ENCODE measurements around the gene TMEM11.

Gene TMEM11, protein sequence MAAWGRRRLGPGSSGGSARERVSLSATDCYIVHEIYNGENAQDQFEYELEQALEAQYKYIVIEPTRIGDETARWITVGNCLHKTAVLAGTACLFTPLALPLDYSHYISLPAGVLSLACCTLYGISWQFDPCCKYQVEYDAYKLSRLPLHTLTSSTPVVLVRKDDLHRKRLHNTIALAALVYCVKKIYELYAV

DNA sequence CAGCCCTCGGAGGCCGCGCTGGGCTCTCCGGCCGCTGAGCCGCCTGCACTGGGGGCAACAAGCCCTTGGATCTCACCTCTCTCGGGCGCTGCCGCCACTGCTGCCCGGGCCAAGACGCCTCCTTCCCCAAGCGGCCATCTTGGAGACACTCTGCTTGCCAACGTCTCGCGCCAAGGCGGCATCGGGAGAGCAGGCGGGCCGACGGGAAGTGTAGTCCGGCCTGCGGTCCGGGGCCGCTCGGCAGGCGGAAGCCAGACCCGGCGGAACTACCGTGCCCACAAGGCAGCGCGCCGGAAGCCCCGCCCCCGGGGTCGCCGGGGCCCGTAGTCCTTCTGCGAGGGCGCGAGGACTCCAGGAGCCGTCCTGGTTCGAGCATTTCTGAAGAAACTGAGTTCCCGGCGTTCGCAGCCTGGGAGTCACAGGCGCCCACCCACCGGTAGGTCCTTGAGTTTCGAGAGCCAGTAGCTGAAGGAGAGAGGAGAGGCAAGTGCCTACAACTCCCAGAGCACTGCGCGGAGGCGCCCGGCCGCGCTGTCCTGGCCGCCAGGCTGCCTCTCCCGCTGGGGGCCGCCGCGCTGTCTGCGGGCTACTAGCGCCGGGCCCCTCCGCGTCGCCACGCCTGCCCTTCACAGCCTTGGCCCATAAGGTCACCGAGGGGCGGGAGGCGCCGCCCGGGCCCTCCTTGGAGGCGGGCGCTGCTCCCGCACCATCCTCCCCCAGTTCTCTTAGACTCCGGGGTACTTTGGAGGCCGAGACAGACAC lies at the start of gene TMEM11:
Gene TMEM11 (minus strand): TSS at position 147 of the 762 bp plus-strand sequence. CDS start 9 bp downstream, at position 138.
- TF ChIP-seq, protein P1, sequence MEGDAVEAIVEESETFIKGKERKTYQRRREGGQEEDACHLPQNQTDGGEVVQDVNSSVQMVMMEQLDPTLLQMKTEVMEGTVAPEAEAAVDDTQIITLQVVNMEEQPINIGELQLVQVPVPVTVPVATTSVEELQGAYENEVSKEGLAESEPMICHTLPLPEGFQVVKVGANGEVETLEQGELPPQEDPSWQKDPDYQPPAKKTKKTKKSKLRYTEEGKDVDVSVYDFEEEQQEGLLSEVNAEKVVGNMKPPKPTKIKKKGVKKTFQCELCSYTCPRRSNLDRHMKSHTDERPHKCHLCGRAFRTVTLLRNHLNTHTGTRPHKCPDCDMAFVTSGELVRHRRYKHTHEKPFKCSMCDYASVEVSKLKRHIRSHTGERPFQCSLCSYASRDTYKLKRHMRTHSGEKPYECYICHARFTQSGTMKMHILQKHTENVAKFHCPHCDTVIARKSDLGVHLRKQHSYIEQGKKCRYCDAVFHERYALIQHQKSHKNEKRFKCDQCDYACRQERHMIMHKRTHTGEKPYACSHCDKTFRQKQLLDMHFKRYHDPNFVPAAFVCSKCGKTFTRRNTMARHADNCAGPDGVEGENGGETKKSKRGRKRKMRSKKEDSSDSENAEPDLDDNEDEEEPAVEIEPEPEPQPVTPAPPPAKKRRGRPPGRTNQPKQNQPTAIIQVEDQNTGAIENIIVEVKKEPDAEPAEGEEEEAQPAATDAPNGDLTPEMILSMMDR (IDR thresholded peaks at IDR 0.05; ENCODE audit: control insufficient read depth, extremely low read depth, insufficient read depth): 0 out of 2 replicates have a peak, but pooled peaks have one; percentile 5
- peak within 1 kb of the TSS; percentile 90 for H3K4me3 ChIP-seq (ENCODE audit: low read depth, low read length)
- DNase-seq (ENCODE audit: low read depth): peak; percentile 89

DNA sequence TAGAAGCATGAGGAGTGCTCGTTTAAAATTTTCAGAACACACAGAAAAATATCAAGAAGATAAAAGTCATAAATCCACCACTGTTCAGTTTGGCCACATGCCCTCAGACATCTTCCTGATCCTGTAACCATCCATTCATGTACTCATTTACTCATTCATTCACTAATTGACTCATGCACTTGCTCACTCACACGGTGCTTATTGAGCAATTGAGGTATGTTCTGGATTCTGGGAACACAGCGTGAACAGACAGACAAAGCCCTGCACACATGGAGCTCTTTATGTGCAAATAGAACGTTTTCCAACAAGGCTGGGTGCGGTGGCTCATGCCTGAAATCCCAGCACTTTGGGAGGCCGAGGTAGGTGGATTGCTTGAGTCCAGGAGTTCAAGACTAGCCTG lies 49.4 kb upstream of the TMEM11 start:
- TF ChIP-seq, protein P1 (IDR thresholded peaks at IDR 0.05; ENCODE audit: control insufficient read depth, extremely low read depth, insufficient read depth): no peak
- no peak for DNase-seq (ENCODE audit: low read depth)
- no peak overlapping the region for H3K4me3 ChIP-seq (ENCODE audit: low read depth, low read length)

- no peak for DNase-seq (ENCODE audit: low read depth)
- TF ChIP-seq, protein P1 (IDR thresholded peaks at IDR 0.05; ENCODE audit: control insufficient read depth, extremely low read depth, insufficient read depth): no peak
- H3K4me3 ChIP-seq (ENCODE audit: low read depth, low read length): no peak overlapping the region
Measured at GRCh38 chr17:21262259-21262993, 48.5 kb upstream of the TMEM11 start.

DNA sequence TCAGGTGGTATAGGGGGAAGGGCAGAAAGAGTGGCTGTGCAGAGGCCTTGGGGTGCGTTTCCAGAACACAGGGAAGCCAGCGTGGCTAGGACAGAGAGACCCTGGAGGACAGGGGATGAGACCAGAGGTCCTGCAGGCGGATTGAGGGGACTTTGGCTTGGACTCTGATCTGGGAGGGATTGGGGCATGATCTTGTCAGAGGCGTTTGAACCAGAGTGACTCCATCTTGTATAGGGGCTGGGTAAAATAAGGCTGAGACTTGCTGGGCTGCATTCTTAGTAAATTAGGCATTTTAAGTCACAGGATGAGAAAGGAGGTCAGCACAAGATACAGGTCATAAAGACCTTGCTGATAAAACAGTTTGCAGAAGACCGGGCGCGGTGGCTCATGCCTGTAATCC lies 44.6 kb upstream of the TMEM11 start:
- no peak for DNase-seq (ENCODE audit: low read depth)
- TF ChIP-seq, protein P1 (IDR thresholded peaks at IDR 0.05; ENCODE audit: control insufficient read depth, extremely low read depth, insufficient read depth): no peak
- H3K4me3 ChIP-seq (ENCODE audit: low read depth, low read length): no peak overlapping the region

GRCh38 chr17:21253646-21254441 lies 39.9 kb upstream of the TMEM11 start:
- peak overlapping the region; percentile 57 for H3K4me3 ChIP-seq (ENCODE audit: low read depth, low read length)
- TF ChIP-seq, protein P1 (IDR thresholded peaks at IDR 0.05; ENCODE audit: control insufficient read depth, extremely low read depth, insufficient read depth): no peak
- DNase-seq (ENCODE audit: low read depth): no peak

All from LNCaP clone FGC (cell line).